Large intestine (tissue), 3 donors: ENCODE data around the gene LTA4H. TPM values are rescaled to one million over a fixed set of nuclear protein-coding genes. Genes with fewer than 3 reads are reported as not detected.
"Not testable (repeated sequence)": the region's sequence is repeated elsewhere in the genome, so short reads cannot be mapped to it uniquely, and the experiment has no call there.

ENCODE experiments used
- DNase-seq, 2 donors: peaks; one replicate each; pipeline versions ENCODE4 v3.0.0 to v3.0.0-alpha.2; 2013
- H3K27ac ChIP-seq: one replicate; pipeline ENCODE4 v1.5.1; 2013; ENCODE audit warnings: low read length
- H3K27me3 ChIP-seq: 2 replicates; pipeline ENCODE4 v1.6.1; 2013; ENCODE audit warnings: low read length; ENCODE audit not compliant: control insufficient read depth, insufficient read depth
- H3K36me3 ChIP-seq: 2 replicates; pipeline ENCODE4 v1.6.1; 2013; ENCODE audit warnings: low read length; ENCODE audit not compliant: control insufficient read depth, insufficient read depth
- H3K4me1 ChIP-seq: one replicate; pipeline ENCODE4 v1.6.1; 2013; ENCODE audit warnings: low read length; ENCODE audit not compliant: control insufficient read depth, insufficient read depth
- H3K4me3 ChIP-seq: one replicate; pipeline ENCODE4 v1.5.1; 2013; ENCODE audit warnings: low read length
- H3K9me3 ChIP-seq: one replicate; pipeline ENCODE4 v1.6.1; 2013; ENCODE audit warnings: mild to moderate bottlenecking, low read depth, low read length, moderate library complexity; ENCODE audit not compliant: control insufficient read depth
- WGBS: methylation state at CpG from one replicate; pipeline ENCODE4 v1.1.5; 2013; ENCODE audit warnings: low lambda C conversion rate; ENCODE audit not compliant: insufficient coverage; 5-methylcytosine and 5-hydroxymethylcytosine counted together
- polyA plus RNA-seq: library from polyadenylated mRNA; unstranded; fragments of 120-200 nt; gene quantifications from one replicate; pipeline ENCODE4 v1.2.1, GENCODE V29; 2013

The LTA4H gene
- polyA plus RNA-seq, 1 donor = 218 TPM

DNA sequence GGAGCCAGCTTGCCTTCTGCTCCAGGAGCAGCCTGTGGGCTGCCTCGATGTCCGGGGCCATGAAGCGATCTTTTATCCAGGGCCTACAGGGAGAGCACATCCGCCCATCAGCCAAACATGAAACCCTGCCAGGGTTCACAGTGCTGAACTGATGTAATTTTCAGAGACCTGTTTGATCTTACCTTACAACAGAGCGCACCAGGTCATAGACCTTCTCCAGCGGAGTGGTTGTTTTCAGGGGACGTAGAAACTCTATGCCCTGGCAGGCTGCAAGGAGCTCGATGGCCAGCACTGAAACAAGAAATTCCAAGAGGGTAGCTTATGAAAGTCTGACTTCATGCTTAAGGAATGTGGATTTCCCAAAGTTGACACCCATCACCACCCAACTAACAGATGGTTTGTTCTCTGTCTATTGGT is 59.0 kb downstream of the LTA4H start:
- Histone ChIP-seq H3K36me3 (no peaks in the 10 kb centered on the region), H3K27me3 (no peaks in the 10 kb centered on the region), H3K4me3 (no peak overlapping the region), H3K27ac (no peak overlapping the region), H3K4me1 (peaks cover 19% of the 10 kb centered on the region), H3K9me3 (no peaks in the 10 kb centered on the region)
- 67% methylated on average over 1 of the region's 8 CpGs for WGBS
- no peak for DNase-seq

DNA sequence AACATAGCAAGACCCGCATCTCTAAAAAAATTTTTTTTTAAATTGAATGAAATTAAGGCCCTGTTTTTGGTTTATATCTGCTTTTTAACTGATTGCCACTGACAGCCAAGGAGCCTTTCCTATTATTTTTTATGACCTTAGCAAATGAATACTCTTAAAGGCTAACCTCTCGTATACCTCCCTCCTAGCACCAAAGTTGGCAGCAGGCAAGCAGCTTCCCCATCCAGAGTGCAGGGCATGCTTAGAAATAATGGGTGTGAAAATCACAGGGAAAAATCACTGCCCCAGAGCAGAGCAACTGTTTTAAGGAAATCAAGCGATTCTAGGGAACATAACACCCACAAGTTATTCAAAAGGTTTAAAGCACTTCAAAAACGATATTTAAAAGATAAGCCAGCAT is 59.9 kb downstream of the LTA4H start:
- WGBS = no CpG with 5 or more reads among the region's 4 CpGs
- H3K27me3 ChIP-seq = no peaks in the 10 kb centered on the region

GRCh38 chr12:95974358-95974757 is 61.0 kb downstream of the LTA4H start:
- Histone ChIP-seq H3K9me3 (no peaks in the 10 kb centered on the region), H3K36me3 (no peaks in the 10 kb centered on the region), H3K27ac (peak overlapping the region; percentile 76), H3K27me3 (no peaks in the 10 kb centered on the region), H3K4me1 (peaks cover 12% of the 10 kb centered on the region), H3K4me3 (no peak overlapping the region)
- WGBS = no CpG with 5 or more reads among the region's 2 CpGs
- peak in 1 of 2 donors; percentile 53 for DNase-seq

More for the DNA sequence above, 59.9 kb downstream of the LTA4H start:
- no peaks in the 10 kb centered on the region for H3K36me3 ChIP-seq
- H3K27ac ChIP-seq = no peak overlapping the region
- H3K4me1 ChIP-seq = peaks cover 16% of the 10 kb centered on the region
- no peak overlapping the region for H3K4me3 ChIP-seq
- no peaks in the 10 kb centered on the region for H3K9me3 ChIP-seq
- no peak for DNase-seq

DNA sequence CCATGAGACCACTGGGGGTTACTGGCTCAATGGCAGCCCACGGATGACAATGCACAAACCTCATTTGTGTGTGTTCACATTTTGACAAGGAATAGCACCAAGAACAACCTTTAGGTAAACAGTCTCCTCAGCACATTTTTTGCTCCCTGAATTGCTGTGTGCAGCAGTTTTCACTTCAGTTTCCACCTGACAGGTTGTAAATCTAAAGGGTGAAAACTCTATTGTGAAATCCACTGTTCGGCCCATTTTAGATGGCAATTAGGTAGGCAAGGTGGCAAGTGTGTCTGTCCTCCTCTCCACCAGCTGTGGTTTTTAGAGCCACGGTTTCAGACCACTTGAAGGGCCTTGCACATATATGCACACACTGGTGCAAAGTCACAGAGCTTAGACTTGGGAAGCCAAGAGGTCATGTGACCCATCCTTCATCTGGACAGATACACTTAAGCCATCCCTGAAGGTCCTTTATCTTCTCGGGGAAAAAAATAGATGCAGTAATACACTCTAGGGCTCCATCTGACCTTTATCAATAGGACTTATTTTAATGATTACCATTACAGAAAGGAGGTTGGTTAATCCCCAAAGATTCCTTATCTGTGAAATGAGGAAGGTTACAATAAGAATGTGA is 62.4 kb downstream of the LTA4H start:
- peak overlapping the region; percentile 76 for H3K27ac ChIP-seq

DNA sequence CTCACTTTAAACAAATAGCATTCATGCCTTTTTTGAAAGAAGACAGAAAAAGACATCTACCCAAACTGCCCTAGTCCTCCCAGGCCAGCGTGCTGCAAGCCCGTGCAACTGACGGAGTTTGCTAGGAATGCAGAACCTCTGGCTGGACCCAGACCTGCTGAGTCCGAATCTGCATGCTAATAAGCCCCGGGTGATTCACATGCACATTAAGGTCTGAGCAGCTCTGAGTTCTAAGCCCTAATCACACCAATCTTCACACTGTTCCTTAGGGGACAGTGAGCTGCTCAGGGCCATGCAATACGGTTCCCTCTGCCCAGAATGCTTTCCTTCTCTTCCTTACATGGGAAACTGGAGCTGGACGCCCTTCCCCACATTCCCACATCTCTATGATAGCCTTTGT is 64.5 kb downstream of the LTA4H start:
- 100% methylated on average over 1 of the region's 7 CpGs for WGBS
- Histone ChIP-seq H3K9me3 (no peaks in the 10 kb centered on the region), H3K4me1 (peaks cover 12% of the 10 kb centered on the region), H3K4me3 (no peak overlapping the region), H3K27ac (no peak overlapping the region), H3K27me3 (no peaks in the 10 kb centered on the region), H3K36me3 (no peaks in the 10 kb centered on the region)
- DNase-seq = no peak

More for the DNA sequence above, 62.4 kb downstream of the LTA4H start:
- Histone ChIP-seq H3K9me3 (no peaks in the 10 kb centered on the region), H3K4me3 (no peak overlapping the region), H3K27me3 (no peaks in the 10 kb centered on the region), H3K4me1 (peaks cover 12% of the 10 kb centered on the region), H3K36me3 (no peaks in the 10 kb centered on the region)
- WGBS = no CpG with 5 or more reads among the region's 4 CpGs
- DNase-seq = peak; percentile 61 to 86

- H3K36me3 ChIP-seq, H3K9me3 ChIP-seq, DNase-seq, H3K4me3 ChIP-seq, H3K27me3 ChIP-seq, H3K4me1 ChIP-seq, H3K27ac ChIP-seq: not testable (repeated sequence)
- WGBS = no CpG with 5 or more reads among the region's 28 CpGs
These were observed 66.3 kb downstream of the LTA4H start for GRCh38 chr12:95969116-95969515.

DNA sequence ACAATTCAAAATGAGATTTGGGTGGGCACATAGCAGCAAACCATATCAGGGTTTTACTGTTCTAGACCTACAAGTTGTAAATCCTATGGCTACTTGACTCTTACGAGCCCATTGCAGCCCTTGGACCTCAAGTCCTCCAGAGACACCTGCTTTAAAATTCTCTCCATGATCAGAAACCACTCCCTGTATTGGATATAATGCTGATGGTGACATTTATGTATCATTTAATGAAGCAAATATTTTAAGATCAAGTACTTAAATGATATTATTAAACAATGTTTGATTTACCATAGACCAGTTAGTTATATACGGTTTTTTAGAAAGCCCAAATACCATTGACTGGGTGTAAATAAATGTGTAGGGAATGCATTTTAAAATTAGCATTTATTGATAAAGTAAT is 68.1 kb downstream of the LTA4H start:
- Histone ChIP-seq H3K4me1 (peaks cover 6% of the 10 kb centered on the region), H3K27me3 (no peaks in the 10 kb centered on the region), H3K27ac (no peak overlapping the region), H3K9me3 (no peaks in the 10 kb centered on the region), H3K36me3 (no peaks in the 10 kb centered on the region), H3K4me3 (no peak overlapping the region)
- no peak for DNase-seq
- no CpG with 5 or more reads among the region's 2 CpGs for WGBS

DNA sequence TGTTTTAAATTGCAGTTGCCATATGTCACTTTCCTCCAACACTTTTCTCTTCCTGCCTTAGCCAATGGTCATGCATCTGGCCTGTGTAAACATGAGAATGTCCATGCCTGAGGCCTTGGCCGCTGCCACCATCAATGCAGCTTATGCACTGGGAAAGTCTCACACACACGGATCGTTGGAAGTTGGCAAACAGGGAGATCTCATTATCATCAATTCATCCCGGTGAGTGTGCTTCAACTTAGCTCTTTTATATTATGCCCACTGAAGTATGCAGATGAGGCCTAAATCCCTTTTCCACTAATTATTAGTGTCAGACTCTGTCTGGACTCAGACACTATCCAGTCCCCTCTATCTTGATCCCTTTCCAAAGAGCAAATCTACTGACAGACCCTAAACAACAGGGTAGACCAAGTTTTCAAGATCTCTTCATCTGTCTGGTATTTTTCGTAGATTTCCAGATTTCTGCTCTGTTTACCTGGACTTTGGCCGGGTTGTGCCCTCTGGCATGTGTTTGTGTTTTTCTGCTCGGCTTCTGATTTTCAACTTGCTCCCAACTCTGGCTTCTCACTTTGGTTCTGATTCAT is 69.0 kb downstream of the LTA4H start:
- no peak for DNase-seq
- 50% methylated on average over 1 of the region's 7 CpGs for WGBS
- Histone ChIP-seq H3K27ac (no peak overlapping the region), H3K36me3 (no peaks in the 10 kb centered on the region), H3K9me3 (no peaks in the 10 kb centered on the region), H3K4me3 (no peak overlapping the region), H3K27me3 (no peaks in the 10 kb centered on the region), H3K4me1 (peaks cover 4% of the 10 kb centered on the region)

DNA sequence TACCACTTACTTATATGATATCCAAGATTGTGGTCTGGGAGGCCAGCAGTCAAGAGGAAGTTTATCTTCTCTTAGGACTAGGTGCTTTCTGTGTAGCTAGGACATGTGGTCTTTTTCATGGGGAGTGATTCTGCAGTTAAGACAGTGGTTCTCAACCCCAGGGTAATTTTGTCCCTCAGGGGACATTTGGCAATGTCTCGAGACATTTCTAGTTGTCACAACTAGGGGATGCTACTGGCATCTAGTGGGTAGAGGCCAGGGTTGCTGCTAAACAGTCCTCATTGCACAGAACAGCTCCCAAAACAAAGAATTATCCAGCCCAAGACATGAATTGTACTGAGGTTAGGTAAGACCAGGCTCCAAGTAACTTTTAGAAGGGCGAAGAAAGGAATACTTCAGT is 72.3 kb downstream of the LTA4H start:
- no CpG with 5 or more reads among the region's 2 CpGs for WGBS

DNA sequence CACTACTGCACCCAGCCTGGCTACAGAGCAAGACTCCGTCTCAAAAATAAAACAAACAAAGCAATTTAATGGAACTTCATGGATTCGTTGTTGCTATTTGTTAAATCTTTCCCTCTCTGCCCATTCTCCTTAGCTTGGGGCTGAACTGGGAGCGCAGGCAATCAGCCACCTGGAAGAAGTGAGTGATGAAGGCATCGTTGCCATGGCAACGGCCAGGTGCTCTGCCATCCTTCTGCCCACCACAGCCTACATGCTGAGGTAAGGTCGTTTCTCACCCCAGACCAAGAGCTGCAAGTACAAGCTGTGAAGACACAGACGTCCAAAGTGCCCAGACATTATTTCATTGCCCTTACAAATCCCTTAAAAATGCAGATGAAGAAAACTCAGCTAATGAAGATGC is 73.2 kb downstream of the LTA4H start:
- WGBS = no CpG with 5 or more reads among the region's 7 CpGs
- no peaks in the 10 kb centered on the region for H3K9me3 ChIP-seq
- DNase-seq = no peak

More for the DNA sequence above, 72.3 kb downstream of the LTA4H start:
- Histone ChIP-seq H3K9me3 (no peaks in the 10 kb centered on the region), H3K27ac (no peak overlapping the region), H3K4me3 (no peak overlapping the region), H3K4me1 (peaks cover 4% of the 10 kb centered on the region), H3K36me3 (no peaks in the 10 kb centered on the region), H3K27me3 (no peaks in the 10 kb centered on the region)
- no peak for DNase-seq

GRCh38 chr12:95960241-95960640 is 75.1 kb downstream of the LTA4H start:
- Histone ChIP-seq H3K36me3 (no peaks in the 10 kb centered on the region), H3K27ac (no peak overlapping the region), H3K4me1 (peaks cover 4% of the 10 kb centered on the region), H3K27me3 (no peaks in the 10 kb centered on the region), H3K9me3 (no peaks in the 10 kb centered on the region), H3K4me3 (no peak overlapping the region)
- WGBS = no CpG with 5 or more reads among the region's 5 CpGs
- DNase-seq = no peak

More for the DNA sequence above, 73.2 kb downstream of the LTA4H start:
- no peak overlapping the region for H3K4me3 ChIP-seq
- H3K27me3 ChIP-seq = no peaks in the 10 kb centered on the region
- peaks cover 4% of the 10 kb centered on the region for H3K4me1 ChIP-seq
- H3K27ac ChIP-seq = no peak overlapping the region
- no peaks in the 10 kb centered on the region for H3K36me3 ChIP-seq
